Measurements from ENCODE around the gene SLFN12L.

The SLFN12L gene

GRCh38 chr17:35423761-35424160 lies 113.7 kb downstream of the SLFN12L start:
- Mint-ChIP-seq H3K9me3 (no peaks in the 10 kb centered on the region), H3K36me3 (ENCODE audit: low read depth) (peaks cover 54% of the 10 kb centered on the region), H3K27me3 (no peaks in the 10 kb centered on the region), H3K4me3 (no peak overlapping the region), H3K4me1 (ENCODE audit: low read depth) (peaks cover 5% of the 10 kb centered on the region), H3K27ac (no peak overlapping the region)
- intact Hi-C loops (cut with micrococcal nuclease), result no loop called here

Measured in dendritic cell treated with granulocyte-macrophage colony-stimulating factor and Interleukin-4, amounts not matched to agents 40 ng/mL and 50 ng/mL, for 4 days (primary cell).